HFFc6 (cell line): ENCODE measurements around the gene BICDL1. TPM values are rescaled to one million over a fixed set of nuclear protein-coding genes. Genes with fewer than 3 reads are reported as not detected.

Experiments used
- DNase-seq: peaks from one replicate; pipeline ENCODE4 v3.0.0-alpha.2; 2018
- H3K27ac Mint-ChIP-seq: 2 replicates; pipeline ENCODE4 v1.8.0; 2020; ENCODE audit warnings: mild to moderate bottlenecking, mixed read lengths
- H3K27me3 Mint-ChIP-seq: 2 replicates; pipeline ENCODE4 v1.8.0; 2021; ENCODE audit warnings: mild to moderate bottlenecking, moderate library complexity, mixed read lengths; ENCODE audit not compliant: insufficient read depth
- H3K36me3 Mint-ChIP-seq: 2 replicates; pipeline ENCODE4 v1.8.0; 2021; ENCODE audit warnings: low read depth, mixed read lengths
- H3K4me1 Mint-ChIP-seq: 2 replicates; pipeline ENCODE4 v1.8.0; 2020; ENCODE audit warnings: low read depth, mixed read lengths
- H3K4me3 Mint-ChIP-seq: 2 replicates; pipeline ENCODE4 v1.8.0; 2020; ENCODE audit warnings: mild to moderate bottlenecking, moderate library complexity, mixed read lengths
- H3K9me3 Mint-ChIP-seq: 2 replicates; pipeline ENCODE4 v1.8.0; 2020; ENCODE audit warnings: mild to moderate bottlenecking, mixed read lengths
- CTCF ChIP-seq: fragments of 200-600 bp; sonication (generic); IDR thresholded peaks from 2 replicates; pipeline ENCODE4 v1.5.0; 2021; ENCODE audit warnings: antibody characterized with exemption, mild to moderate bottlenecking
- total RNA-seq, 6 experiments: library from RNA; stranded (reverse); fragmentation: NEBNext Ultra II Directional; extraction: Animal tissue kit (Norgen Biotek cat#: 25700); gene quantifications; 2 replicates in 1 of 6; 3 replicates in 5 of 6; pipeline ENCODE4 v1.2.3, GENCODE V29; 2021

The BICDL1 gene
- total RNA-seq, 6 experiments from 2014 or later, result 0.05 TPM; not detected in 5

DNA sequence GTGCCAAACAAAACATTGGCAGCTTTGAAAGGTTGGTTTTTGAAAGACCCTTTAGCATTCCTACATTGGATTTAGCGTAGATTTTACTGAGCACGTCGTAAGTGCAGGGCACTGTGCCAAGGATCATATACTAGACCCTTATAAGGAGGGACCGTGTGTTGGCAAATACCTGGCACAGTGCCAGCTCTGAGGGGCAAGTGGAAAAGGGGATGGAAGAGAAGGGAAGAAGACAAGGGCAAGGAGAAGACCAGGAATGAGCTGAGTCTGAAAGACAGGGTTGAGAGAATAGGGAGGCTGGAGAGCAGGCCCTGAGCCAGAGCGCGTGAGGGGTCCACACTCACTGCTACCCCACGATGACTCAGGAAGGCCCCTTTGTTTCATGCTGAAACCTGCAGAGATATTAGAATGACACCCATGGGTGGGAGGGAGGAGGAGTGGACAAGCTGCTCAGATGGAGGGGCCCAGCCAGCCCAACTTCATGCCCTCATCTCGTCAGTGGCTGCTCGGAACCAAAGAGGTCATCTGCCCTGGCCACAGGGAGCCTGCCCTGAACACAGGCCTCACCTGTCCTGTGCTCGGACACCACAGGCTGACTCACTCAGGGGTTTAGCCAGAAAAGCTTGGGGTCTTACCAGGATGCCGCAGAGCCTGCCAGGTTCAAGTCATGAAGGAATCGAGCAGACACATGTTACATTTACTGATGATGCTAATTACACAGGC is 102.5 kb downstream of the BICDL1 start:
- no peaks in the 10 kb centered on the region for H3K9me3 Mint-ChIP-seq
- H3K27ac Mint-ChIP-seq, result no peak overlapping the region
- TF ChIP-seq CTCF, result no peak
- peaks cover 11% of the 10 kb centered on the region for H3K4me1 Mint-ChIP-seq
- peaks cover 8% of the 10 kb centered on the region for H3K36me3 Mint-ChIP-seq
- peaks cover 5% of the 10 kb centered on the region for H3K27me3 Mint-ChIP-seq
- H3K4me3 Mint-ChIP-seq, result no peak overlapping the region
- DNase-seq, result no peak

- no peak for TF ChIP-seq CTCF
- Mint-ChIP-seq H3K4me3 (no peak overlapping the region), H3K36me3 (peaks cover 8% of the 10 kb centered on the region), H3K27ac (no peak overlapping the region; the same call in 1 of the 2 replicates), H3K27me3 (peaks cover 2% of the 10 kb centered on the region; the same call in 1 of the 2 replicates), H3K9me3 (no peaks in the 10 kb centered on the region), H3K4me1 (peaks cover 1% of the 10 kb centered on the region; the same call in 1 of the 2 replicates)
- no peak for DNase-seq
These were observed 103.7 kb downstream of the BICDL1 start for GRCh38 chr12:120092551-120093335.

DNA sequence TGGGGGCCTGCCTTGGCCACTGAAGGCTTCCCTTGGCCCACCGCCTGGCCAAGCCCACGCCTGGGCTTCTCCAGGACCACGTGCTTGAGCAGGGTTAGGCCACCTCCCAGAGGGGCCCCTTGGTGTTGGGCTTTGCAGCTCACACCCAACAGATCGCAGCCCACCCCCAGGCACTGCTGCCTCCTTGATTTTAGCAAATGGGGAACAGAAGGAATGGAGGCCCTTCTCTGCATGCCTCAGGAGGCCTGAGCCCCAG is 104.2 kb downstream of the BICDL1 start:
- H3K4me3 Mint-ChIP-seq, result no peak overlapping the region
- no peak for DNase-seq
- H3K4me1 Mint-ChIP-seq, result no peaks in the 10 kb centered on the region
- peaks cover 2% of the 10 kb centered on the region; the same call in 1 of the 2 replicates for H3K27me3 Mint-ChIP-seq
- H3K36me3 Mint-ChIP-seq, result peaks cover 8% of the 10 kb centered on the region
- TF ChIP-seq CTCF, result no peak
- no peak overlapping the region for H3K27ac Mint-ChIP-seq
- H3K9me3 Mint-ChIP-seq, result no peaks in the 10 kb centered on the region

DNA sequence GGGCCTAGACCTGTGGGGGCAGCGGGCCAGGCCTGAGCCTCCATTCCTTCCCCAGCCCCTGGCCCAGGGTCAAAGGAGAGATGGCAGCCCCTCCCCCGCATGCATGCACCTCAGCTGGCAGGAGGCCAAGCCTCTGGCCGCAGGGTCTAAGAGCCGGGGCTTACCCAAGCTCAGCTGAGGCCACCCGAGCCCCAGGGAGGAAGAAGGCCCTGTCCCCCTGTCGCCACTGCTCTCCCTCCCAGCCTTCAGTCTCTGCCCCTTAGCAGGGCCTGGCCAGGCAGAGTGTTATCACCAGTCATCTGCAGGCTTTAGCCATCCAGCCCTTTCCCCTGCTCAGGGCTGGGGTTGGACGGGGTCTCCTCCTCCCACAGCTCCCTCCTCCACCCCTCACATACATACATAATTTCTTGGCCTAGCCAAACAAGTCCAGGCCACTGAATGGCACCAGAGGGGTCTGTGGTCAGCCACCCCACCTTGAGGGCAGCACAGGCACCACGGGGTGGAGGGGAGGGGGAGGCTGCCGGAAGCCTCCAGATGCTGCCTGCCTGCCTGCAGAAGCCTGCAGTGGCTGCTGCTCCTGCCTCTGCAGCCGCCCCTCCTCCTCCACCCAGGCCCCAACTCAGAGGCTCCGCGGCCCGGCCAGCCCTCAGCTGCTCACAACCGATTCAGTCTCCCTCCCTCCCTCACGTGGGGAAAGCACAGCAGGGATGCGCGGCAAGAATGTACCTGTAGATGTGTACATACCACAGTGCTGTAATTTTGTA is 104.7 kb downstream of the BICDL1 start:
- Mint-ChIP-seq H3K36me3 (peaks cover 8% of the 10 kb centered on the region), H3K27ac (no peak overlapping the region)
- DNase-seq, result no peak

More for the DNA sequence above, 104.7 kb downstream of the BICDL1 start:
- H3K27me3 Mint-ChIP-seq, result peaks cover 2% of the 10 kb centered on the region; the same call in 1 of the 2 replicates
- no peak for TF ChIP-seq CTCF
- no peaks in the 10 kb centered on the region for H3K4me1 Mint-ChIP-seq
- H3K4me3 Mint-ChIP-seq, result no peak overlapping the region
- no peaks in the 10 kb centered on the region for H3K9me3 Mint-ChIP-seq
